K562 (cell line): Measurements from ENCODE around the gene KRTAP3-3. TPM values are rescaled to one million over a fixed set of nuclear protein-coding genes. Genes with fewer than 3 reads are reported as not detected.

Experiments used
- ATAC-seq: fragments of 200-7000 bp; cut with Tn5 transposase; 3 replicates; pipeline ENCODE4 v1.9.1; 2020; ENCODE audit warnings: moderate library complexity
- BruUV-seq: library from RNA; stranded (reverse); fragments of 400-500 nt; replicated peaks from 2 replicates; lab custom pipeline; 2021; lab: Mats Ljungman, UMichigan
- CTCF ChIA-PET: fragments of 300-600 bp; formaldehyde crosslinking; extraction: SDS; loops from one replicate; lab custom pipeline; 2021; ENCODE audit warnings: low intra/inter-chr PET ratio; lab: Yijun Ruan, JAX
- POLR2A ChIA-PET: fragments of 300-600, 350-650 bp; sonication (Branson Sonifier 250); formaldehyde crosslinking; extraction: SDS; loops from one replicate; lab custom pipeline; 2021; ENCODE audit warnings: antibody characterized with exemption, inconsistent platforms; lab: Yijun Ruan, JAX
- DNase-seq, 4 experiments: peaks; one replicate each; pipeline versions ENCODE4 v3.0.0 to v3.0.0-alpha.2; 2011 to 2018; ENCODE audit warnings: low spot score in 3 of 4, mixed read lengths in 3 of 4; ENCODE audit errors: extremely low read depth in 1 of 4
- FAIRE-seq: peaks from 2 replicates; lab custom pipeline; 2011; peaks lifted over from hg19 to GRCh38; lab: Jason Lieb, UNC
- H2AFZ ChIP-seq: 2 replicates; pipeline ENCODE4 v1.6.0; 2011; ENCODE audit warnings: low read depth, low read length, control low read depth, inconsistent platforms
- H3K27ac ChIP-seq: fragments of 200-600 bp; 3 replicates; pipeline ENCODE4 v1.8.0; 2011; ENCODE audit warnings: low read depth, mild to moderate bottlenecking, control low read depth, inconsistent platforms, low read length, moderate library complexity, mixed read lengths; ENCODE audit errors: extremely low read depth
- H3K27me3 ChIP-seq, 2 experiments: fragments of 300-600 bp in 1 of 2; 2 replicates in 1 of 2; 3 replicates in 1 of 2; pipeline versions ENCODE4 v1.6.0 to v1.8.0; 2011; ENCODE audit warnings: inconsistent platforms in 2 of 2, low read length in 2 of 2, mild to moderate bottlenecking in 1 of 2, mixed read lengths in 1 of 2, moderate library complexity in 1 of 2; ENCODE audit not compliant: control insufficient read depth in 2 of 2, insufficient read depth in 2 of 2
- H3K36me3 ChIP-seq: fragments of 300-600 bp; 3 replicates; pipeline ENCODE4 v1.8.0; 2011; ENCODE audit warnings: mild to moderate bottlenecking, low read length, inconsistent platforms; ENCODE audit not compliant: control insufficient read depth, insufficient read depth
- H3K4me1 ChIP-seq, 2 experiments: fragments of 200-600 bp in 1 of 2; replicated peaks in 1 of 2; 2 replicates in 1 of 2; 3 replicates in 1 of 2; pipeline versions ENCODE4 v1.5.1 to v1.8.0; 2011; ENCODE audit warnings: inconsistent platforms in 2 of 2, low read length in 2 of 2, mild to moderate bottlenecking in 1 of 2, mixed read lengths in 1 of 2, moderate library complexity in 1 of 2; ENCODE audit not compliant: control insufficient read depth in 2 of 2, insufficient read depth in 2 of 2
- H3K4me2 ChIP-seq: 2 replicates; pipeline ENCODE4 v1.6.1; 2011; ENCODE audit warnings: low read length, control low read depth, inconsistent platforms, mixed read lengths; ENCODE audit not compliant: insufficient read depth
- H3K4me3 ChIP-seq: fragments of 200-600 bp; sonication (generic), shearing (Covaris generic); 2 replicates; pipeline ENCODE4 v1.5.1; 2016; ENCODE audit warnings: control low read depth, inconsistent platforms
- H3K79me2 ChIP-seq: fragments of 200-600 bp; 3 replicates; pipeline ENCODE4 v1.8.0; 2011; ENCODE audit warnings: low read length, inconsistent platforms; ENCODE audit not compliant: control insufficient read depth, insufficient read depth
- H3K9ac ChIP-seq, 2 experiments: 2 replicates each; pipeline versions ENCODE4 v1.6.0 to v1.6.1; 2011; ENCODE audit warnings: low read depth in 2 of 2, low read length in 2 of 2, control low read depth in 1 of 2, inconsistent platforms in 1 of 2, mild to moderate bottlenecking in 1 of 2, mixed read lengths in 1 of 2; ENCODE audit not compliant: insufficient read depth in 1 of 2
- H3K9me1 ChIP-seq: one replicate; pipeline ENCODE4 v1.6.0; 2011; ENCODE audit warnings: inconsistent platforms, mild to moderate bottlenecking, low read length, moderate library complexity; ENCODE audit not compliant: control insufficient read depth, insufficient read depth
- H3K9me3 ChIP-seq: replicated peaks from 2 replicates; pipeline ENCODE4 v1.5.1; 2011; ENCODE audit warnings: low read depth, low read length, inconsistent platforms; ENCODE audit not compliant: control insufficient read depth, insufficient read depth
- H4K20me1 ChIP-seq: replicated peaks from 2 replicates; pipeline ENCODE4 v1.6.1; 2011; ENCODE audit warnings: low read length, inconsistent platforms, mixed read lengths; ENCODE audit not compliant: control insufficient read depth, insufficient read depth
- CREB1 ChIP-seq, 2 experiments: sonication (generic) in 1 of 2; formaldehyde crosslinking in 1 of 2; IDR thresholded peaks; 2 replicates each; pipeline versions ENCODE4 v1.6.1 to v1.8.0; 2012 to 2022; ENCODE audit warnings: inconsistent platforms in 1 of 2, mild to moderate bottlenecking in 1 of 2, missing genetic modification reagents in 1 of 2, moderate library complexity in 1 of 2
- DDX20 ChIP-seq: fragments of 450-650 bp; IDR thresholded peaks from 2 replicates; pipeline ENCODE4 v1.6.1; 2016; ENCODE audit warnings: missing genetic modification characterization, low read depth, mild to moderate bottlenecking, missing compliant biosample characterization, moderate library complexity
- ETV5 ChIP-seq: sonication (generic); formaldehyde crosslinking; IDR thresholded peaks from 2 replicates; pipeline ENCODE4 v1.4.0; 2020; ENCODE audit warnings: low read depth, mild to moderate bottlenecking, missing genetic modification reagents
- GATA2 ChIP-seq: sonication (generic); formaldehyde crosslinking; IDR thresholded peaks from 2 replicates; pipeline ENCODE4 v1.4.0; 2020; ENCODE audit warnings: mild to moderate bottlenecking, missing genetic modification reagents
- GTF2F1 ChIP-seq: IDR thresholded peaks from 2 replicates; pipeline ENCODE4 v1.6.1; 2011; ENCODE audit warnings: low read depth, low read length, improper control_type of control experiment
- HIVEP1 ChIP-seq: fragments of 250-450 bp; sonication (Bioruptor Pico); IDR thresholded peaks from 2 replicates; pipeline ENCODE4 v1.4.0; 2020; ENCODE audit warnings: mild to moderate bottlenecking
- MCM3 ChIP-seq: fragments of 450-650 bp; IDR thresholded peaks from 2 replicates; pipeline ENCODE4 v1.6.1; 2016
- PML ChIP-seq: IDR thresholded peaks from 2 replicates; pipeline ENCODE4 v1.6.1; 2012; ENCODE audit warnings: low read length, inconsistent platforms
- RNF2 ChIP-seq: sonication (generic); IDR thresholded peaks from 2 replicates; pipeline ENCODE4 v1.6.1; 2016
- SIRT6 ChIP-seq: IDR thresholded peaks from one replicate; pipeline ENCODE4 v1.6.1; 2012; ENCODE audit warnings: low read depth, mild to moderate bottlenecking, control low read depth, inconsistent platforms, low read length, moderate library complexity
- WGBS: fragments of 100-300 bp; shearing (Covaris generic); methylation state at CpG from one replicate; pipeline ENCODE4 v1.1.6; 2016; ENCODE audit warnings: low coverage, mixed read lengths; ENCODE audit not compliant: insufficient coverage; ENCODE audit errors: missing lambda C conversion rate; 5-methylcytosine and 5-hydroxymethylcytosine counted together
- in situ Hi-C: fragments of 300-500 bp; cut with MboI; formaldehyde crosslinking; loops from 4 replicates; pipeline ENCODE4 v1.15.0; 2018; ENCODE audit warnings: inconsistent platforms, mixed read lengths
- intact Hi-C: fragments of 100-400 bp; cut with micrococcal nuclease; formaldehyde crosslinking; loops from 2 replicates; pipeline ENCODE4 v1.14.2; 2022
- polyA plus RNA-seq, 8 experiments: library from polyadenylated mRNA; depleted of rRNA in 4 of 8; stranded (reverse) in 5 of 8; unstranded in 3 of 8; fragments of >200 nt; fragmentation: Nextera tagmentation in 2 of 8; fragmentation: Illumina TruSeq in 1 of 8; extraction: Ambion mirVana in 2 of 8; extraction: Trizol in 1 of 8; gene quantifications; 2 replicates each; pipeline versions ENCODE4 v1.2.1 to v1.2.3, GENCODE V29; 2011 to 2014; ENCODE audit warnings: inconsistent platforms in 1 of 8, missing spikeins in 1 of 8
- total RNA-seq, 7 experiments: library from RNA; depleted of rRNA in 6 of 7; stranded (reverse); fragments of >200 nt in 6 of 7; fragmentation: Illumina TruSeq in 2 of 7; extraction: Trizol in 2 of 7; gene quantifications; 2 replicates each; pipeline versions ENCODE4 v1.2.1 to v1.2.3, GENCODE V29; 2011 to 2021; ENCODE audit warnings: low replicate concordance in 1 of 7
- TF ChIP-seq, protein P1 (sequence below): sonication (generic); formaldehyde crosslinking; IDR thresholded peaks from 2 replicates; pipeline ENCODE4 v1.8.1; 2023; ENCODE audit warnings: missing genetic modification reagents, mild to moderate bottlenecking, borderline replicate concordance
- TF ChIP-seq, protein P2 (sequence below): fragments of 250-450 bp; sonication (Bioruptor Pico); IDR thresholded peaks from 2 replicates; pipeline ENCODE4 v1.9.0; 2021; ENCODE audit warnings: mild to moderate bottlenecking
- TF ChIP-seq, protein P3 (sequence below): fragments of 250-450 bp; sonication (Bioruptor Pico); IDR thresholded peaks from 2 replicates; pipeline ENCODE4 v1.4.0; 2020; ENCODE audit warnings: mild to moderate bottlenecking, moderate library complexity

Gene KRTAP3-3
- total and polyA plus RNA-seq, 9 of the 15 experiments (the other 6 are each of a cell fraction or from before 2014, with no cell fraction given): not detected

DNA sequence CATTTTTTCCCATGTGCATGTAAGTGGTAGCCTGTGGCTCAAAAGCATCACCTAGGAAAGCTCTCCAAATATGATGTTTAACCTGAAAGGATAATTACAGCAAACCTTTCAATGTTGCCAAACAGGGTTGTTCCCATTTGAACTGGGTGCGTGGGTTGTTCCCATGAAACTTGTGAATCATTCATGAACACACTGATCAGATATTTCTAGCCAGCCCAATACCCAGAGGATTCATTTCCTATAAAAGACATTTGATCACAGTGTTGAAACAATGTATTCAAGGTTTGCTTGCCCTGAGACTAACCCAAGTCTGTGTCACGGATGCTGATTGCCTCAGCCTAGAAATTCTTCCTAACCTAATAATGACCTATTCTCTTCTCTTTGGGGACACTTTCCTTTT lies 40.1 kb downstream of the KRTAP3-3 start (continued):
- TF ChIP-seq MCM3 (no peak), GTF2F1 (no peak)
- TF ChIP-seq, protein P1, sequence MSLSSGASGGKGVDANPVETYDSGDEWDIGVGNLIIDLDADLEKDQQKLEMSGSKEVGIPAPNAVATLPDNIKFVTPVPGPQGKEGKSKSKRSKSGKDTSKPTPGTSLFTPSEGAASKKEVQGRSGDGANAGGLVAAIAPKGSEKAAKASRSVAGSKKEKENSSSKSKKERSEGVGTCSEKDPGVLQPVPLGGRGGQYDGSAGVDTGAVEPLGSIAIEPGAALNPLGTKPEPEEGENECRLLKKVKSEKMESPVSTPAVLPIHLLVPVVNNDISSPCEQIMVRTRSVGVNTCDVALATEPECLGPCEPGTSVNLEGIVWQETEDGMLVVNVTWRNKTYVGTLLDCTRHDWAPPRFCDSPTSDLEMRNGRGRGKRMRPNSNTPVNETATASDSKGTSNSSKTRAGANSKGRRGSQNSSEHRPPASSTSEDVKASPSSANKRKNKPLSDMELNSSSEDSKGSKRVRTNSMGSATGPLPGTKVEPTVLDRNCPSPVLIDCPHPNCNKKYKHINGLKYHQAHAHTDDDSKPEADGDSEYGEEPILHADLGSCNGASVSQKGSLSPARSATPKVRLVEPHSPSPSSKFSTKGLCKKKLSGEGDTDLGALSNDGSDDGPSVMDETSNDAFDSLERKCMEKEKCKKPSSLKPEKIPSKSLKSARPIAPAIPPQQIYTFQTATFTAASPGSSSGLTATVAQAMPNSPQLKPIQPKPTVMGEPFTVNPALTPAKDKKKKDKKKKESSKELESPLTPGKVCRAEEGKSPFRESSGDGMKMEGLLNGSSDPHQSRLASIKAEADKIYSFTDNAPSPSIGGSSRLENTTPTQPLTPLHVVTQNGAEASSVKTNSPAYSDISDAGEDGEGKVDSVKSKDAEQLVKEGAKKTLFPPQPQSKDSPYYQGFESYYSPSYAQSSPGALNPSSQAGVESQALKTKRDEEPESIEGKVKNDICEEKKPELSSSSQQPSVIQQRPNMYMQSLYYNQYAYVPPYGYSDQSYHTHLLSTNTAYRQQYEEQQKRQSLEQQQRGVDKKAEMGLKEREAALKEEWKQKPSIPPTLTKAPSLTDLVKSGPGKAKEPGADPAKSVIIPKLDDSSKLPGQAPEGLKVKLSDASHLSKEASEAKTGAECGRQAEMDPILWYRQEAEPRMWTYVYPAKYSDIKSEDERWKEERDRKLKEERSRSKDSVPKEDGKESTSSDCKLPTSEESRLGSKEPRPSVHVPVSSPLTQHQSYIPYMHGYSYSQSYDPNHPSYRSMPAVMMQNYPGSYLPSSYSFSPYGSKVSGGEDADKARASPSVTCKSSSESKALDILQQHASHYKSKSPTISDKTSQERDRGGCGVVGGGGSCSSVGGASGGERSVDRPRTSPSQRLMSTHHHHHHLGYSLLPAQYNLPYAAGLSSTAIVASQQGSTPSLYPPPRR: no peak

DNA sequence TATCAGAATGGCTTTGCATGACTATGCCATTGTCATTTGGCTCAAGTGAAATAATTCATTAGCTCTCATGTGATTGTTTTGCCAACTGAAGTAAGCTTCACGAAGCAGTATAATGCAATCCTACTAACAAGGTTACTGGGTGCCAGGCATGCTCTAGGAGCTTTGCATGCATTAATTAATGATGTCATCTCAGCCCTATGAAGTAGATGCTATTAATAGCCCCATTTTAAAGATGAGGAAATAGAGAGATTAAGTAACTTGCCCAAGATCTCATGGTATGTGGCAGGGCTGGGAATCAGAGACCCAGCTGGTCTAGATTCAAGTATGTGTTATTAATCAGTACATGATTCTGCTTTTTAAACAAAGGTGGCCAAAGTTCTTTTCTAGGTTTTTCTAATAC lies 41.3 kb downstream of the KRTAP3-3 start:
- Histone ChIP-seq H3K4me3 (no peak overlapping the region), H3K36me3 (no peaks in the 10 kb centered on the region), H4K20me1 (no peaks in the 10 kb centered on the region), H3K9me3 (no peaks in the 10 kb centered on the region), H3K9ac (no peak overlapping the region), H3K4me2 (no peak overlapping the region), H3K27me3 (peaks cover 0 to 11% of the 10 kb centered on the region in 2 experiments; a peak in 2 of 5 replicates), H3K27ac (no peak overlapping the region), H3K4me1 (no peaks in the 10 kb centered on the region), H3K9me1 (no peaks in the 10 kb centered on the region), H3K79me2 (no peaks in the 10 kb centered on the region), H2AFZ (no peak overlapping the region)
- POLR2A ChIA-PET: interaction anchor here (0.7 kb wide), 1 partner anchor 12 kb away, joined by 5 read pairs; no protein-coding TSS in a partner anchor
- ATAC-seq (no peak), FAIRE-seq (no peak), DNase-seq (no peak)
- no TSS peak for BruUV-seq
- intact Hi-C loops: no loop called here
- CTCF ChIA-PET: no interaction called here
- in situ Hi-C loops: no loop called here
- 0% methylated on average over 1 of the region's 1 CpG for WGBS
- no peak for TF ChIP-seq ETV5 (CRISPR knock-in tag)
- no peak for TF ChIP-seq CREB1 (IDR thresholded peaks at IDR 0.05)
- TF ChIP-seq CREB1 (CRISPR knock-in tag; IDR thresholded peaks at IDR 0.05): no peak
- TF ChIP-seq SIRT6: no peak
- no peak for TF ChIP-seq GATA2
- TF ChIP-seq, protein P2, sequence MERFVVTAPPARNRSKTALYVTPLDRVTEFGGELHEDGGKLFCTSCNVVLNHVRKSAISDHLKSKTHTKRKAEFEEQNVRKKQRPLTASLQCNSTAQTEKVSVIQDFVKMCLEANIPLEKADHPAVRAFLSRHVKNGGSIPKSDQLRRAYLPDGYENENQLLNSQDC: no peak
- TF ChIP-seq RNF2: no peak
- TF ChIP-seq DDX20 (tag): no peak
- TF ChIP-seq, protein P3, sequence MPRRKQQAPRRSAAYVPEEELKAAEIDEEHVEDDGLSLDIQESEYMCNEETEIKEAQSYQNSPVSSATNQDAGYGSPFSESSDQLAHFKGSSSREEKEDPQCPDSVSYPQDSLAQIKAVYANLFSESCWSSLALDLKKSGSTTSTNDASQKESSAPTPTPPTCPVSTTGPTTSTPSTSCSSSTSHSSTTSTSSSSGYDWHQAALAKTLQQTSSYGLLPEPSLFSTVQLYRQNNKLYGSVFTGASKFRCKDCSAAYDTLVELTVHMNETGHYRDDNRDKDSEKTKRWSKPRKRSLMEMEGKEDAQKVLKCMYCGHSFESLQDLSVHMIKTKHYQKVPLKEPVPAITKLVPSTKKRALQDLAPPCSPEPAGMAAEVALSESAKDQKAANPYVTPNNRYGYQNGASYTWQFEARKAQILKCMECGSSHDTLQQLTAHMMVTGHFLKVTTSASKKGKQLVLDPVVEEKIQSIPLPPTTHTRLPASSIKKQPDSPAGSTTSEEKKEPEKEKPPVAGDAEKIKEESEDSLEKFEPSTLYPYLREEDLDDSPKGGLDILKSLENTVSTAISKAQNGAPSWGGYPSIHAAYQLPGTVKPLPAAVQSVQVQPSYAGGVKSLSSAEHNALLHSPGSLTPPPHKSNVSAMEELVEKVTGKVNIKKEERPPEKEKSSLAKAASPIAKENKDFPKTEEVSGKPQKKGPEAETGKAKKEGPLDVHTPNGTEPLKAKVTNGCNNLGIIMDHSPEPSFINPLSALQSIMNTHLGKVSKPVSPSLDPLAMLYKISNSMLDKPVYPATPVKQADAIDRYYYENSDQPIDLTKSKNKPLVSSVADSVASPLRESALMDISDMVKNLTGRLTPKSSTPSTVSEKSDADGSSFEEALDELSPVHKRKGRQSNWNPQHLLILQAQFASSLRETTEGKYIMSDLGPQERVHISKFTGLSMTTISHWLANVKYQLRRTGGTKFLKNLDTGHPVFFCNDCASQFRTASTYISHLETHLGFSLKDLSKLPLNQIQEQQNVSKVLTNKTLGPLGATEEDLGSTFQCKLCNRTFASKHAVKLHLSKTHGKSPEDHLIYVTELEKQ (CRISPR knock-in tag): no peak
- TF ChIP-seq HIVEP1: no peak
- TF ChIP-seq PML: no peak
